Non-pigmented ciliary epithelial cell (primary cell): ENCODE results near the gene LRRTM3.

Source experiments
- DNase-seq: peaks from one replicate; pipeline ENCODE4 v3.0.0-alpha.2; 2010; ENCODE audit warnings: low read depth

Gene LRRTM3

DNA sequence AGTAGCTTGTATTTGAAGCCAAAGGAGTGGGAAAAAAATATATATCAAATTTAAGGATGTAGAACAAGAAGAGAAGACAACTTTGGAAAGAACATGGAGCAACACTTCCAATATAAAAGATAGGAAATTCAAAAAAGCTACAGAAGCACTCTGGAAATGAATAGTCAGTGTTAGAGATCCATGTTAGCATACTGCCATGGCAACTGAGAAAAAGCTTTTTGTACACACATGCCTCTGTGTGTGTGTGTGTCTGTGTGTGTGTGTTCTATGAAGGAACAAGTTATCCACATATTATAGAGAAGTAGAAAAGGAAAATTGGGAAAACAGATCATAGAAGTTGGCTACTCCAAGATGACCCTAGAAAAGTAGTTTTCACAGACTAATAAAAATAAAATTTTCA, 96.3 kb downstream of the LRRTM3 start:
- no peak for DNase-seq

DNA sequence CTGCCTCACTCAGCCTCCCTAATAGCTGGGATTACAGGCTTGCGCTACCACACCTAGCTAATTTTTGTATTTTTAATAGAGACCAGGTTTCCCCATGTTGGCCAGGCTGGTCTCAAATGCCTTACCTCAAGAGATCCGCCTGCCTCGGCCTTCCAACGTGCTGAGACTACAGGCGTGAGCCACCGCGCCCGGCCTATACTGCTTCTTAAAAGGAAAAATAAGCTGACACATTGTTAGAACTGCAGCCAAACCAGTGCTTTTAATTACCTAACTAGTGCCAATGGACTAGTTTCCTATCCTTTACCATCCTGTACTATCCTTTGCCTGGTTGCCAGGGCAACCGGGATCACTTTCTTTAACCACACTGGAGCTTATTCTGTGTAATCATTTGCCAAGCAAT, 108.0 kb downstream of the LRRTM3 start:
- DNase-seq, result no peak

DNA sequence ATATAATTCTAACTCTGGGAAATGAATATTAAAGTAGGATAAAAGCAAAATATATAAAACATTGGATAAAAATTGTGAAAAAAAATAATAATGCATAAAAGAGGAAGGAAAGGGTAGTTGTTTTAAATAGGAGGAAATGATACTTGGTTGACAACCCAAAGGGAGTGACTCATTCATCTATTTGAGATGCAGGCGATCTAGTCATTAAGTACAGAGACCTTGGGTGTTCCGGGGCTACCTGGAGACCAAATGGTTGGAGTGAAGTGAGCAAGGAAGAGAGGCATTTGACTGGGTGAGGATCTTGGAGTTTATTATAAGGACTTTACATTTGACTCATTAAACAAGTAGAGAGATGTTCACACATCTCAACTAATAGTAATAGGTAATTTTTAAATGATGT, 111.0 kb downstream of the LRRTM3 start:
- DNase-seq, result no peak

DNA sequence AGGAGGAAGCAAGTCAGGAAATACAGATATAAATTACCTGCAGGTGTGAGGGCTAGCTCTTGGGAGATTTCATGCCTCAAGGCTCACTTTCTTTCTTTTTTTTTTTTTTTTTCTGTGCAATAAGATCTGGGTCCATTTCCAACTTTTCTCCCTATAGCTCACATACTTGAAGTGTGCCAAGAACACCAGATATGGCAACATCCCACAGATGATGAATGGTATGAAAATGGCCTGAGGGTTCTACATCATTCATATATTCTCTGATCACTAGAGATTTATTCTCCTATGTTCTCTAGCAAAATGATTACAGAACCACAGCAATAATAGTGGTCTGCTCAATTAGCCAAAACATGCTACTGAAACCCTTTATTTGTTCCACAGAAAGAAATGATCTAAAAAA, 117.2 kb downstream of the LRRTM3 start:
- no peak for DNase-seq

DNA sequence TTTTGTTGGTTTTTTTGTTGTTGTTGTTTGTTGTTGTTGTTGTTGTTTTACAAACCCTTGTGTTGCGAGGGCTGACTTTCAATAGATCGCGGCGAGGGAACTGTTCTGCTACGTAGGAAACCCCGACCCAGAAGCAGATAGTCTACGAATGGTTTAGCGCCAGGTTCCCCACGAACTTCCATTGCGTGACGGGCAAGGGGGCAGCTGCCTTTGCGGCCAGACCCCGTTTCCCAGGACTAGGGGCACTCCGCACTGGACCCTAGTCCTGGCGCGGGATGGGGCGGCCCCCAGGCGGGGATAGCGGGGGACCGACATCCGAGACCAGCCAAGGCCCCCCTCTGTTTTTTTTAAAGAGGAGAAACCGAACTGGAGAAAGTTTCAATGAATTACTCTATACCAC, 119.6 kb downstream of the LRRTM3 start:
- no peak for DNase-seq

DNA sequence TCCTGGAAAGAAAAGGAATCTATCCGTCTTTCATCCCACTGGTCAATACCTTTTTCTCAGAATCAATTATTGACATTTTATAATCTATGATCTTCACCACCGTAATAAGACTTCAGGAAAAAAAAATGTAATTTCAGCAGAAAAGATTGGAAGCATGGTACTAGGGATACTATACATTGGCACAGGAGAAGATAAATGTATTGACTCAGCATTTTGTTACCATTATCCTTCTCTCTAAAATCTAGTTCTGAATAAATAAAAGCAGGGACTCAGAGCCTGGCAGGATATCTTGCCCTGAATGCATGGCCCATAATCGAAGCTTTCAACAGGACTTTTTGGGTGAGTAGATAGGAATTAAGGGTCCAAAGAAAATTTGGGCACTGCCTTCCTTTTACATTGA, 120.7 kb downstream of the LRRTM3 start:
- no peak for DNase-seq

DNA sequence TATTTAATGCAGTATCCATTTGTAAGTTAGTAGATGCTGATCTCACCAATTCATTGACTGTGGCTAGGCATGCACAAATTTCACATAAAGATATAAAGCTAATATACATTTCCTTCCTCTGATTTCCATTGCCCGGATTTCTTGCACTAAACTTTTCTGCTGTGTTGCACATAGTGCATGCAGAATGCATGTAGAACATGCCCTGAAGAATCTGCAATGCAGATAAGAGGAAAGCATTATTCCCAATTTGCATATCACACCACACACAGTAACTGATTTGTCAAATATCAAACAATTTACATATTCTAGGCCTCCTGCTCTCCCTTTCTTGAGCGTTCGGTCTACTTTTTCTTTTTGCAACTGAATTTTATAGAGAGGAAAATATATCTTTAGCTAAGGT, 124.2 kb downstream of the LRRTM3 start:
- DNase-seq, result no peak

DNA sequence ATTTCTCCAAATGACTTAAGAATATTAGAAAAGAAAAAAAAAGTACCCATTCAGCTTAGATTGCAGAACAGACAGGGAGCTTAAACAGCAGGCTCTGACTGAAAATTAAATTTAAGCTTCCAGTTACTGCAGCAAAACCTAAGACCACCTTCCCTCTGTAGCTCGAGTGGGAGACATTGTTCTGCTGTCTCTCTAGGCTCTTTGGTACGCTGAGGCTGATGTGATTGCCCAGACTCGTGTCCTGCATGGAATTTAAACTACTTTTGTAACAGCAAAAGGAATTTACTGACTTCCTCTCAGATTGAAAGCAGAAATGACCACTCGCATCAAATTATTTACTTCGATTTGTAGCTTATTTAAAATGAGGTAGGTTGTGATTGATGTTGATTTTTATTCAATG, 124.6 kb downstream of the LRRTM3 start:
- DNase-seq, result no peak

DNA sequence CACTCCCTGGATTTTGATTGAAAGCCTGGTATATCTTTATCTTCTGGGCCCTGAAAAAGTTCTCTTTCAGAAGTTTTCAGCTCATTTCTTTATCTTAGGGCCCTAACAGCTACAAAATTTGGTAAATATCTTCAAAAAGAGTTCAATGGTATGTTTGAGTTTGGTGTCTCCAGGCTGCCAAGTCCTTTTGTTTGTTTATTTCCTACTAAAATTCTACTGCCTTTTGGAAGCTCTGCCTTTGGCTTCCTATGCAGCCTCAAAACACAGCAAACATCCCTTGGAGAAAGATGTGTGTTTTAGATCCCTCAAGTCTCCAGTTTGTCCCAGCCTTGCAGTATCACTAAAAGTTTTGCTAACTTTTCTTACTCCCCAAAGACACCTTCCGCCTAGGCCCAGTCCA, 146.8 kb downstream of the LRRTM3 start:
- no peak for DNase-seq

DNA sequence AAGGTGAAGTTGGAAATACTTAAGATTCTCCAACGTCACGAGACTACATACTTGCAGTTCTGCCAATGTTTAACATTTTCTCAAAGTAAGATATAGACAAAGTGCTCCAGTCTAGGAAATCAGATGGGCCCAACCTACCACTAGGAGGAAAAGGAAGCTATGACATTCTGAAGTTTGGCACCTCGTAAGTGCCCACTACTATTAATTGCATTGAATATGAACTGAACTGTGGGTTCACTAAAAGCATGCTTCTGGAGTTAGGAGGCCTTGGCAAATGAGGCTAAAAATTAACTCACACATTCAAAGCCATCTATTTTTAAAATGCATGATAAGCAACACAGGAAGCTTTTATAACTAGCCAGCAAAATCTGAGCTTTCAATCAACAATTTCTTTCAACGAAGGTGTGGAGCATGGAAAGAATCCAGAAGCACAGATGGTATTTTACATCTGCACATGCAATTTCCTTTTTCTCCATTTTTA, 149.7 kb downstream of the LRRTM3 start:
- DNase-seq, result no peak

DNA sequence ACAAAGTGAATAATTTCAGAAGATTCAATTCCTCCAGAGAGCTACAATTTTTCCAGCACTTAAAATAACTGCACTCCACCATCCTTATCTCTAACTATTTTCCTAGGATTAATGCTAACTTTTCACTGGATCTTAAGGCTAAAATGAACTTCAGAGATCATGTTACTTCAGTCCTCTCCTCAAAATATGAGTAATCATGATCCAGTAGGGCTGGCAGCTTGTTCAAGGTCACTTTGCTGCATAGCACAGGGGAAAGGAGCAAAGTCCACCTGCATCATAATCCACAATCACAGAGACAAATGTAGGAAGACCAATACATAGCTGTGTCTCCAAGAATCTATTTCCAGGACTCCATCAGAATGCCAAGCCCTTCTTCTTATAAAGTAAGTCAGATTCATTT, 150.3 kb downstream of the LRRTM3 start:
- no peak for DNase-seq

DNA sequence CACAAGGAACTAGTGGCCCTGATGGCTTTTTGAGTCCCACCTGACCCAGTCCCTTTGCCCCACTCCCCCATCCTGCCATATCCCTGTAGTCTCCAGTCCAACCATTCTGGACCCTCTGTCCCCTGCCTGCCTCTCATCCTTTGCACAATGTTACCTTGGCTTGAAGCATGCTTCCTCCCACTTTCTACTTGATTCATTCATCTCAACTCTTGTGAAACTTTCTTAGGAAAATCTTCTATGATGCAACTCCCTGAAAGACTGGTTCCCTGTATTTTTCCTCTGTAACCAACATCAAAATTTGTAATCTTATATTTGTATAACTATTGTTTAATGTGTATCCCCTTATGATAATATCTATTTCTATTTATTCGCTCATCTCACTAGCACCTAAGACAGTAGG, 151.5 kb downstream of the LRRTM3 start:
- DNase-seq, result no peak

DNA sequence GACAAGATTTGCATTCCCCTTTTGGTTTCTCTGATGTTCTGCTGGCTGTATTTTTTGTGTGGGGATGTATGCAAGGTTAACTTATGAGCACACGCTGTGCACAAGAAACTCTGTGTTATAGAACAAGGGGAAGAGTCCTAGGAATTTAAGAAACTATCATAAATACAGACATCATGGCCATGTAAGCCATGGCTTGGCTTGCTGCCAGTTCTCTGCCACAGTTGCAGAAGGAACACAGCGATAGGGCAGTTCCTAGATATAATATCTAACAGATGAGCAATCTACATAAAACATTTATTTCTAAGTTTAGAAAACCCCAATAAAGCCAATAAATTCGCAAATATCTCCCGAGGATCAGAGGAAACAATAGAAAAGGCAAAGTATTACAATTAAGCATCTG, 153.3 kb downstream of the LRRTM3 start:
- DNase-seq, result no peak

DNA sequence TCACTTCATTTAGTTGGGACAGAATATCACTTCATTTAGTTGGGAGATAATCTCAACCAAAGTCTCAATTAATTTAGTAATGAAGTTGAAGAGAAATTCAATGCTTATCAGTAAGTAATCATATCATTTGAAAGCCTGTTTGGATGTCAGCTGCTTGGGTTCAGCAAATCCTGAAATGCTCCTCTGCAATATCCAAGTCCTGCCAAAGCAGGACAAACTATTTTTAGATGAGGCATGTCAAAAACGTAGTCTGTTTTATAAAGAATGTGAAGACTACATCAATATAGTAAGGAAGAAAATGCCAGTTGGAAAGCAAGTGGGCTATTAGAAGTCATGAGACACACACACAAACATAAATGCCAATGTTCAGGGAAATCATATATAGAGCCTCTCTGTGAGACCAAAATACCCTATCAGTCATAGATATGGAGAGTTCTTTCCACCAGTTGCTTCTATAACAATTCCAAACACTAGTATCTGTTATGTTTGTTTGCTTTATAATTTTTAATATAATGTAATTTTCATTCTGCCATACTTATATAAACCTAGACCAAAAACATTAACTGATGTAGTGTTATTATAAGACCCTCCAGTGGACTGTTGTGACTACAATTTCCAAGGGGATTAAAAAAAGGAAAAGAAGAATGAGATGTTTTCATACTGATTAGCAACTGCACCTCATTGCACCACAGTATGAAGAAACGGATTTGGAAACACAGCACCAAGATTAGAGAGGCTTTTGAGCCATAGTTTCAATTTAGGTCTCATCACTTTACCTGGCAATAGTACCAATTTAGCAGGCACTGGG, 160.7 kb downstream of the LRRTM3 start:
- DNase-seq, result no peak

DNA sequence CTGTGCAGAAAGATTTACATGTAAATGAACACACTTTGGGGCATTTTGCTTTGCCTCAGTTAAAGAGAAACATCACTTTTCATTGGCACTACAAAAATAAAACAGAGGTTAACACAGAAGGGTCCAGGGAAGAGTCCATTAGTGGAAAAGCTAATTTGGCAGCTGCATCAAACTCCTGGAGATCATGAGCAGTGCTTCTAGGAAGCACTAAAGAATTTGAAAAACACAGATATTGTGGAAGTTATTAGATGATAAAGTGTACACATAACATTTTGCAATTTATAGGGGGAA, 161.2 kb downstream of the LRRTM3 start:
- DNase-seq, result no peak

DNA sequence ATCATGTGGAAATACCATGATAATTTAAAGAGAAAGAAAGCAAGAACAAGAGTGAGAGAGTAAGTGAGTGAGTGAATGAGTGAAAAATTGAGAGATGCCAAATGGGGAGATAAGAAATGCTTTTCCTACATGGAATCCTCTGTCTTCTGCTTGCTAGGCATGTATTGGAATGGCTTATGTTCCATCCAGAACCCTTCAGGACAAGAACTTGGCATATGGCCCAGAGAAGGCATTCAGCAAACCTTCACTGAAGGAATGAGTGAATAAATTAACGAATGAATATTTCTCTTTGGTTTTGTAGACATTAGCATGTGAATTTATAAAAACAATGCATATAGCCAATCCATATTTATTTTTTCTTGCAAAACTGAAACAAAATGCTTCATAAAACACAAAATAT, 162.2 kb downstream of the LRRTM3 start:
- no peak for DNase-seq

DNA sequence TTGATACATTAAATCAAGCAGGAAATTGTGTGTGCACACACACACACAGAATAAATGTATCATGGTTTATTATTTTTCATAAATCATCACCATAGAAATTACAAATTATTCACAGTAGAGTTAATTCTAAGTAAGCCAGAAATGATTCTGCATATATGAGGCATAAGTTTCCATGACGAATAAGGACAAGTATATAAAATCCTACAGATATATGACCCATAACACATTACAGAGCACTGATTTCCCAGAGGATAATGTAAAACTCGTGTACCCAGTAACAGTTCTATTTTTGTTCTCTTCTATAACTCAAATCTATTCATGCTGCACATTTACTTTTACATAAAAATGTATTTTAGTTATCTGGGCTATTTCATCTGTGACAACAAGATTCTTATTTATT, 169.7 kb downstream of the LRRTM3 start:
- DNase-seq, result no peak

DNA sequence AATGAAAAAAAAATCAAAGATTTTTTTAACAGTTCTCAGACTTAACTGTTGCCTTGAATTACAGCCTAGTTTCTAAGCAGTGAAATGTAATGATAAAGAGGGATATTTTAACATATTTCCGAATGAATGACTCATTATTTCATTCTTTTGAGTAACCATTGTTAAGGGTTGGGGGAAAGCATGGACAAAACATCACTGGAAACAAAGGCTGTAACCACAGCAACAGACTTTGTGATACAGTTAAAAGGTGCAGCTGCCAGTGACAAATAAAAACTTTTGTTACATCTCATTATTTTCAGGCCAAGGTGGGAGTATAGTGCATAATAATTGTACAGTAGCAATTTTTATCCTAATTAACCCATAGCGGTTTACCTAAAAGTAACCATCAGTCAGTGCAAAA, 172.6 kb downstream of the LRRTM3 start:
- DNase-seq, result no peak

DNA sequence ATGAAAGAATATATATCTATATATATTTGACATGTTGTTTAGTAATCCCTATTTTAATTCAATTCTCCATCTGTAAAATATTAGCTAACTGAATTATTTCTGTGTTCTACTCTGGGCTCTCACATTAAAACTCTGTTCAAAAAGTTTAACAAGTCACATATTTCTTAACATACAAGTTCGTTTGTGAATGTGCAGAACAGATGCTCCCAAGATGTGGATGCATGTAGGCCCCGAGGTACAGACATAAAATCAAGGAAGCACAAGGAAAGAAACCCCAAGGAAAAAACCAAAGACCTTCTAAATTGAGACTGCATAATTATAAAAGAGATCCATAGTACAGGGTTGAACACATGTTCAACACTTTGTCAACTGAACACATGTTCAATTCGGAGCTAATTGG, 175.1 kb downstream of the LRRTM3 start:
- DNase-seq, result no peak

DNA sequence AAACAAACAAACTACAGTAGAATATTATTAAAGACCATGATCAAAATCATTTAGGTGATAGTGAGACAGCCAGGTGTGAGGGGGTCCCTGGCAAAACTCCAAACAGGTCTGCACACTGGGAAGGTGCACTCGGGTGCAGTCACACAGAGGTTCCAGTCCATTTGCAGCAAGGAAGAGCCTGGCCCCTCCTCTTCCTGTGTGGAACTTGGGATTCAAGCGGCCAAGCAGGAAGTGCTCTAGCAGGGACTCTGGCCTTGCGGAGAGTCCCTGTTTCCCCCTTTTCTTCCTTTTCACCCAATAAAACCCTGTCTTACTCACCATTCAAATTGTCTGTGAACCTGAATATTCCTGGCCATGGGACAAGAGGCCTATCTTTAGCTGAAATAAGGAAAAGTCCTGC, 181.8 kb downstream of the LRRTM3 start:
- DNase-seq, result no peak

DNA sequence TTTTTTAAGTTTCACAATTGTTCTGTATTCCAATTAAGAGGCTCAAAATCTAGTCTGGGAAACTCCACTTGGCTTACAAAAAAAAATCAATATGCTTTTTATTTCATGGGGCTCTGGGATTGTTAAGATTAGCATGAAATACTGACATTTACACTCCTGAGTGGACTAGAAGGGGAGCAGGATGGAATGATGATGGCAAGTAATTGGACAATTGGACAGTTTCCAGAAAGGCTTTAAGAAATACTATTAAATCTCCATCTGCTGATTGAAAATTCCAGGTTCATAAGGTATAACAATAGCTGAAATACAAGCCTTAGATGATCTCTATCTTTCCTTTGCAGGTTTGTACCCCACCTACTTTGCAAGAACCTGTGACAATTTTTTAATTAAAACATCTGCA, 184.4 kb downstream of the LRRTM3 start:
- DNase-seq, result no peak

DNA sequence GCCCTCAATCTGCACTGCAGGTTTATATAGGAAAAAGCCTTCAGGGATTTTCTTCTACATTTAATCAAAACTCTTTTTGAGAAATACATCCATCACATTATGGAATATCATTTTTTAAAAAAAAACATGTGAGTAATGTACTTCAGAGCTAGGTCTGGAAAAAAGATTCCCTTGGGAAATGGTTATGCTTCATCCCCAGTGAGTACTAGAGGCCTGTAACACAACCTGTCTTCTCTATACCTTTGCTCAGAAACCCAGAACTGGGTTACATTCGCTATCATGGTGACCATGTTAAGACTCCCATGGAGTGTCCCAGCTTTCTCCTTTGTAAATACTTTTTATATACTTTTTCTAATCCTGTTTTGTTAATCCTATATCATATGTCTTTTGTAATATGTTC, 186.9 kb downstream of the LRRTM3 start:
- DNase-seq, result no peak

DNA sequence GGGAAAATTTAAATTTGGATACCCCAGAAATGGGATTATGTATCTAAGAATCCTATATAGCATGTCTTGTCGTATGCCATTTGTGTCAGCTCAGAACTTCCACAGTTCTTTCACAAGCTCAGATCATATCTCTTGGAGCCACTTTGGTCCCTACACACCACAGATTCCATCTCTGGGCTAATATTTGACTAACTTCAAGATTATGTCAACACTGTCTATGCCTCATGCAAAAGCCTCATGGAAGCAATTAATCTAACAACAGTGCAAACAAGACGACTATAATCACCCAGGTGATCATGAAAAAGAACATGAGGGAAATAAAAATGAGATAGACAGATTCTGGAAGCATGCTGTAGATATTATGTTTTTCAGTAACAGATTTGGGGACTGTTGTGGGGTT, 189.1 kb downstream of the LRRTM3 start:
- DNase-seq, result no peak

DNA sequence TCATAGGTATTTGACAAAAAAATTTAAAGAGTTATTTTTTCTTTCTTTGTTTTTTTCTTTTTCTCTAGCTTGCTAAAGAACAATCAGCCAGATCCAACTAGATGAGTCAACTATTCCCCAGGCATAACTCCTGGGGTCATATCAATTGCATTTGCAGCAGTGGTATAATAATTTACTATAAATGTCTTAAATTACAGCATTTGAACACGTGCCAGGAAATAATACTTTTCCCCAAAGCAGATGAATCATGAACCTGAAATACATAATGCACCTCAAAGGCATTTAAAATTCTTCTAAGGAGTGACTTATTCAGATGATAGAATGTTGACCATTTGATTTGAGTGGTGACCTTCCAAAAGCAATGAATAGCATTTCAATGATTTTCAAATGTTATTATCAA, 190.1 kb downstream of the LRRTM3 start:
- DNase-seq, result peak; percentile 22

DNA sequence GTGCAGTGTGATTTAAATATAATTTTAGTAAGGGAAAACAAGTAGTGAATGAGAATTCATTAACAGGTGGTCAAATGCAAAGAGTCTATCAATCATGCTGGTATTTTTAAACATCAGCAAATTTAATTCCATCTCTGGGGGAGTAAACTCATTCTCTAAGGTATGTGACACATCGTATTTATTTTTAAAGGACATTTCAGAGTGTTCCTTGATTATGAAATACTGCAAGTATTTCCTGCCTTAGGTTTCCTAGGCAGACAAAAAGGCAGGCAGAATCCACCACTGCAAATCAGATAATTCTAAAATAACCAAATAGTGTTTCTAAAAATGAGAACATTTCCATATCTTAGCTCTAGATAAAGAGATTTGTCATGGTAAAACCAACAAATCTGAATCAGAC, 193.8 kb downstream of the LRRTM3 start:
- DNase-seq, result peak; percentile 15
